SU-DHL-6 (cell line): ENCODE results near the gene TMC3.

Source experiments
- H2AFZ ChIP-seq: fragments of 200-600 bp; sonication (generic); 2 replicates; pipeline ENCODE4 v1.6.1; 2014; ENCODE audit warnings: low read depth, mild to moderate bottlenecking, moderate library complexity, mixed read lengths, antibody characterized with exemption, low read length; ENCODE audit not compliant: severe bottlenecking
- H3F3A ChIP-seq: fragments of 200-600 bp; shearing (Covaris generic); 2 replicates; pipeline ENCODE4 v1.6.0; 2016; ENCODE audit warnings: antibody characterized with exemption, mild to moderate bottlenecking; ENCODE audit not compliant: insufficient read depth
- H3K27ac ChIP-seq: fragments of 200-600 bp; sonication (generic); 2 replicates; pipeline ENCODE4 v1.5.1; 2016; ENCODE audit warnings: low read depth, mild to moderate bottlenecking, low read length, moderate library complexity, mixed read lengths
- H3K27me3 ChIP-seq: fragments of 200-600 bp; sonication (generic), shearing (Covaris generic); 2 replicates; pipeline ENCODE4 v1.6.0; 2014; ENCODE audit warnings: mild to moderate bottlenecking, low read length
- H3K36me3 ChIP-seq: fragments of 200-600 bp; sonication (generic); 2 replicates; pipeline ENCODE4 v1.6.1; 2014; ENCODE audit warnings: mild to moderate bottlenecking, low read length, mixed read lengths
- H3K4me2 ChIP-seq: fragments of 300-600, 200-600 bp; shearing (Covaris generic), sonication (generic); 2 replicates; pipeline ENCODE4 v1.6.0; 2014; ENCODE audit warnings: low read length, low read depth, mild to moderate bottlenecking; ENCODE audit not compliant: poor library complexity, severe bottlenecking
- H3K4me3 ChIP-seq: fragments of 200-600 bp; sonication (generic); 2 replicates; pipeline ENCODE4 v1.5.1; 2014; ENCODE audit warnings: antibody characterized with exemption, low read length, mild to moderate bottlenecking, mixed read lengths; ENCODE audit not compliant: insufficient read depth, poor library complexity, severe bottlenecking
- H3K79me2 ChIP-seq: fragments of 200-600 bp; sonication (generic); 2 replicates; pipeline ENCODE4 v1.6.1; 2014; ENCODE audit warnings: mild to moderate bottlenecking, low read length, moderate library complexity; ENCODE audit not compliant: insufficient read depth
- H3K9ac ChIP-seq: fragments of 200-600 bp; sonication (generic); 2 replicates; pipeline ENCODE4 v1.7.0; 2014; ENCODE audit warnings: mild to moderate bottlenecking, low read length
- H3K9me2 ChIP-seq: fragments of 200-600 bp; sonication (generic); replicated peaks from 2 replicates; pipeline ENCODE4 v1.6.1; 2014; ENCODE audit warnings: low read length; ENCODE audit not compliant: insufficient read depth
- H3K9me3 ChIP-seq: fragments of 200-600 bp; sonication (generic); 2 replicates; pipeline ENCODE4 v1.6.1; 2014; ENCODE audit warnings: low read length, mixed read lengths; ENCODE audit not compliant: insufficient read depth
- H4K20me1 ChIP-seq: fragments of 200-600 bp; sonication (generic); 2 replicates; pipeline ENCODE4 v1.6.1; 2014; ENCODE audit warnings: low read depth, mild to moderate bottlenecking, antibody characterized with exemption, low read length, moderate library complexity, mixed read lengths
- EZH2phosphoT487 ChIP-seq: fragments of 200-600 bp; sonication (generic), shearing (Covaris generic); conservative IDR thresholded peaks from 2 replicates; pipeline ENCODE4 v1.6.1; 2018; ENCODE audit warnings: mild to moderate bottlenecking, antibody characterized with exemption, low read length, moderate library complexity, mixed read lengths
- TF ChIP-seq, protein P1 (sequence below): fragments of 200-600 bp; sonication (generic); IDR thresholded peaks from one replicate; pipeline ENCODE4 v1.5.1; 2017; ENCODE audit warnings: antibody characterized with exemption, mild to moderate bottlenecking, low read length, moderate library complexity; ENCODE audit not compliant: insufficient read depth, poor library complexity, severe bottlenecking

Gene TMC3

DNA sequence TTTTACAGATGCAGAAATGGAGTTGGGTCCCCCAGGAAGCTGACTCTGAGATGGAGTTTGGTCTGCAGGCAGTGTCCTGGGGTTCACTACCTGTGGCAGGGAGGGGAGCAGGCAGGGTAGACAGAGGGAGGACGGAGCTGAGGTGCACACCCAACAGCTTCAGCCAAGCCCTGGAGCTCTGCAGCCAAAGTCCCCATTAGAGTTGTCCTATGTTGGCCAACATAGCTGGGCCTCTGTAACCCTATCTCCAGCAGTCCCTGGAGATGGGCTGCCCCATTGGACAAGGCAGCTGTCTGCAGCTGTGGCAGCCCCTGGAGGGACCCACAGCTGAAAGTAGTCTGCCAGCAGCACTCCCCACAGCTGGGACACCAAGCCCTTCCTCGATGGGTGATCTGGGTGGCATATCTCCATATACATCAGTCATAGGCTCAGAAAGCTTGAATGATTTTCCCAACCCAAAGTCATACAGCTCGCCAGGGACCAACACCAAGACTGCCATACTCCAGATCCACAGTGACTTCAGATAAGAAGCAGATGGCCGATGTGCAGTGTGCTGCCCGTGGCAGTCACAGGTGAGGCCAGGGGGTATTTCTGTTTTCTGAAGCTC, 82.0 kb downstream of the TMC3 start:
- H3K27ac ChIP-seq, result 0 out of 2 replicates have a peak overlapping the region, but pooled peaks have one; percentile 4
- no peaks in the 10 kb centered on the region for H3K9me3 ChIP-seq
- no peaks in the 10 kb centered on the region for H4K20me1 ChIP-seq
- H2AFZ ChIP-seq, result no peak overlapping the region
- H3K4me3 ChIP-seq, result no peak overlapping the region
- peak overlapping the region; percentile 65 for H3K4me2 ChIP-seq
- H3K27me3 ChIP-seq, result no peaks in the 10 kb centered on the region
- no peaks in the 10 kb centered on the region for H3K9me2 ChIP-seq
- no peak for TF ChIP-seq EZH2phosphoT487
- TF ChIP-seq, protein P1, sequence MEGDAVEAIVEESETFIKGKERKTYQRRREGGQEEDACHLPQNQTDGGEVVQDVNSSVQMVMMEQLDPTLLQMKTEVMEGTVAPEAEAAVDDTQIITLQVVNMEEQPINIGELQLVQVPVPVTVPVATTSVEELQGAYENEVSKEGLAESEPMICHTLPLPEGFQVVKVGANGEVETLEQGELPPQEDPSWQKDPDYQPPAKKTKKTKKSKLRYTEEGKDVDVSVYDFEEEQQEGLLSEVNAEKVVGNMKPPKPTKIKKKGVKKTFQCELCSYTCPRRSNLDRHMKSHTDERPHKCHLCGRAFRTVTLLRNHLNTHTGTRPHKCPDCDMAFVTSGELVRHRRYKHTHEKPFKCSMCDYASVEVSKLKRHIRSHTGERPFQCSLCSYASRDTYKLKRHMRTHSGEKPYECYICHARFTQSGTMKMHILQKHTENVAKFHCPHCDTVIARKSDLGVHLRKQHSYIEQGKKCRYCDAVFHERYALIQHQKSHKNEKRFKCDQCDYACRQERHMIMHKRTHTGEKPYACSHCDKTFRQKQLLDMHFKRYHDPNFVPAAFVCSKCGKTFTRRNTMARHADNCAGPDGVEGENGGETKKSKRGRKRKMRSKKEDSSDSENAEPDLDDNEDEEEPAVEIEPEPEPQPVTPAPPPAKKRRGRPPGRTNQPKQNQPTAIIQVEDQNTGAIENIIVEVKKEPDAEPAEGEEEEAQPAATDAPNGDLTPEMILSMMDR, result no peak
- no peaks in the 10 kb centered on the region; the same call in 1 of the 2 replicates for H3K79me2 ChIP-seq
- peak overlapping the region; percentile 53; the same call in 1 of the 2 replicates for H3K9ac ChIP-seq
- H3K36me3 ChIP-seq, result no peaks in the 10 kb centered on the region
- peaks cover 40% of the 10 kb centered on the region for H3F3A ChIP-seq

DNA sequence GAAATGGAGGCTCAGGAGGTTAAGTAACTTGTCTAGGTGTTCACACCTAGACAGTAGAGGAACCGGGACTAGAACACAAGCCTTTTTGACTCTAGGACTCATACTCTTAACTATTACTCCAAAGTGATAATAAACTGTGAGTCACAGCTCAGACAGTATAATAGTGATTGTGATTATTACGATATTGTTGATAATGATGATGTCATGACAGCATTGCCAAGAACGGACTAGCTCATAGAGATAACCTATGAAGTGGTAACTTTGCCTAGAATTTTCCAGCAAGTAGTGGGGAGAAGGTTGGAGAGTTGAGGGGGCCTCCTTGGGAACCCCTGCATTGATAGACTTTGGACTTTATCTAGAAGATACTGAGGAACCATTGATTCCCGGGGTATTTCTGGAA, 84.1 kb downstream of the TMC3 start:
- Histone ChIP-seq H3K79me2 (no peaks in the 10 kb centered on the region), H3K4me2 (no peak overlapping the region), H3K9me3 (no peaks in the 10 kb centered on the region), H3K9ac (no peak overlapping the region), H3F3A (peaks cover 22% of the 10 kb centered on the region), H3K4me3 (no peak overlapping the region), H3K27me3 (no peaks in the 10 kb centered on the region), H2AFZ (no peak overlapping the region), H3K9me2 (no peaks in the 10 kb centered on the region), H4K20me1 (no peaks in the 10 kb centered on the region), H3K27ac (no peak overlapping the region), H3K36me3 (no peaks in the 10 kb centered on the region)
- TF ChIP-seq EZH2phosphoT487, result no peak
- TF ChIP-seq, protein P1, result no peak

GRCh38 chr15:81288616-81289015, 85.4 kb downstream of the TMC3 start:
- Histone ChIP-seq H3K9ac (no peak overlapping the region), H3F3A (peaks cover 11% of the 10 kb centered on the region), H3K79me2 (no peaks in the 10 kb centered on the region), H4K20me1 (no peaks in the 10 kb centered on the region), H3K9me2 (no peaks in the 10 kb centered on the region), H3K4me2 (no peak overlapping the region), H2AFZ (no peak overlapping the region), H3K36me3 (no peaks in the 10 kb centered on the region), H3K9me3 (no peaks in the 10 kb centered on the region), H3K4me3 (no peak overlapping the region), H3K27me3 (no peaks in the 10 kb centered on the region), H3K27ac (no peak overlapping the region)
- TF ChIP-seq EZH2phosphoT487, result no peak
- TF ChIP-seq, protein P1, result no peak
